NCI-H510A (cell line): ENCODE results near the gene MYOF.
"Not testable (repeated sequence)": the region's sequence is repeated elsewhere in the genome, so short reads cannot be mapped to it uniquely, and the experiment has no call there.

Experiments
- DNase-seq: peaks from one replicate; lab custom pipeline; 2025; lab: John Stamatoyannopoulos, UW

MYOF gene

DNA sequence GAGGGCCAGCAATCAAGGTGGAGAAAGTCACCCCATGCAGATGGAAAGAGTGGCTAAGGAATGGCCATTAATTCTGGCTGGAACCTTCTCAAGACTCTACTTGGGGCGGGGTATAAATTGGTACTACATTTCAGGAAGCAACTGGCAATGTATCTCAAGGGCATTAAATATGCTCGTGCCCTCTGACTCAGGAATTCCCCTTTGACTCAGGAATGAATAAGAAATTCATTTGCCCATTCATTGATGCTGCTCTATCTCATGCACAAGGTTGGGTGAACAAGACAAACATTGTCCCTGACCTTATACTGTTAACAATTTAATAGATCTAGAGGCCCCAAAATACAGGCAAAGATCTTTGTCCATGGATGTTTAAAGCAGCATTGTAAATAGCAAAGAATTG lies 188.1 kb downstream of the MYOF start:
- no peak for DNase-seq

DNA sequence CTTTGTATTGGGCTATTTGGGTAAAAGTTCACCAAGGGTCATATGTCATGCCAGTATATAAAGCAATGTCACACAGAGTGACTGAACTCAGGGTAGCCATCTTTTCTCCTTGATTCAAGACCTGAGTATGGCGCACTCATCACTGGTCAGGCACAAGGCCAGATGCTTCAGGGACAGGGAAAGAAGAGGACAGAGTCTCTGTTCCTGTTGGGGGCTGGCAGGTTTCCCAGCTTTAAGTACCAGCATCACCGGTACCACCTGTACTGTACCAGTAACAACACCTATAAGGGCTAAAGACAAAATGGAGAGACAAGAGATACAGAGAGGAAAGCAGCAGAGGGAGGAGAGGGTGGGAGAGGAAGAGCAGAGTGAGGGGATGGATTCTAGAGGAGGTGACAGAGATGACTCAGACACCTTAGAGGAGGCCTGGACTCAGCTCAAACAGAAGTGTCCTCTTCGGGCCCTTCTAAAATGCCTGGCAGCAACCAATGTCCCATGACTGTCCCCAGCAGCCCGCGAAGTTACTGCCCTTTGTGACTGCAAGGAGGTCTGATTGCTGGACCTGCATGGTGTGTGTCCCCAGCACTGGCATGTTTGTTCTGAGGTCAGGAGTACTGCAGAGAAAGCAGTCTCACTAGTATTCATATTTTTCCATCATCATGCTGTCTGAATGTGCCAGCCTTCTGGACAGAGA lies 191.3 kb downstream of the MYOF start:
- DNase-seq: no peak

DNA sequence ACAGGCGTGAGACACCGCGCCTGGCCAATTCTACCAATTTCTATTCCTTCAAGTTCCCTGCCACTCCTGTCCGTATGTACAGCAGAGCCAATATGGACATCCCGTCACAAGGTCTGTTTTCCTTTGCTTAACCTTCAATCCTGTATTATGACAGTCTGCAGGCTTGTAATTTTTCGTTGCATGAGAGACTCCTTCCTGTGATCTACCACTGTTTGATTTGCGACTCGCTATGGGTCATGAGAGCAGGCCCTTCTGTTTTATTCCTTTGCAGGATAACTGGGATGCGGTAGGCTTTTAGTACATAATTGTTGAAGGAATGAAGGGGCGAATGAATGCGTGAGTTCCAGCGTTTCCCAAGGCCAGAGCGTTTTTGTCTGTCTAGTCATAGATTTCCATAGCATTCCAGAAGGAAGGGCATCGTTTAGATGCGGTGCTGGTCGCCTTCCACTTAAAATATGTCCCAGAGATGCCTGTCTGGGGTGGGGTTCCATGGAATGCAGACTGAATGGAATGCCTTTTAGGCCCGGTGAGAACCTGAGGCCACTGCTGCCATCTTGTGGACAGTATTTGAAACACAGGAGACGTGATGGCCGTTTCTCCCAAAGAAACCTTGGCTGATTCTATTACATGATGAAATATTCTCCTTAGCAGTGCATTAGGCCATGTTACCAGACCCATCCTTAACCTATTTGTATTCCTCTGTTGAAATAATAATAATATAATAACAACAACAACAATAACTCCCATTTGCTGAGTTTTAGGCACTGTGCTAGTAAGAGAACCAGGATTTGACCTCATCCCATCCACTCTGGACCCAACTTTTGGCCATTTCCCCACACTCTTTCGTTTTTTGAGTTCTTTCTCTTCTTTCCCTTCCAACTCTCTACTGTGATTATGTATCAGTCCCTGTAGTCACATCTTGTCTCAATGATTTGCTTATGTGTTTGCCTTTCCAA lies 193.2 kb downstream of the MYOF start:
- DNase-seq: no peak

DNA sequence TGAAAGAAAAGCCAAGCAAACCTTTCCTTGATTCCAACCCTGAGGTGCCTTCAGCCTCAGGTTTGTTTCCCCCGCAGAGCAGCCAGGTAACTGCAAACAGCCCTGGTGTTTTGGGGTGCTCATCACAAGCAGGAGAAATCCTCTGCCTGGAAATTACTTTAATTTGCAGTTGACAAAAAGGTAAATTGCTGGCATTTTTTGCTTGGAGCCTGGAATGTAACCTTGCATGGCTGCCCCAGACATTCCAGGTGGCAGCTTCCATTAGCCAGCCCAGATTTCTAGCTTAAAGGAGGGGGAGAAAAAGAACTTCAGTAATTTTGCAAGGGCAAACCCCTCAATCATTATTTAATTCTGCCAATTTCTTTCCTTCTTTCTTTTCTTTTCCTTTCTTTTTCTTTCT lies 194.4 kb downstream of the MYOF start:
- DNase-seq: no peak

DNA sequence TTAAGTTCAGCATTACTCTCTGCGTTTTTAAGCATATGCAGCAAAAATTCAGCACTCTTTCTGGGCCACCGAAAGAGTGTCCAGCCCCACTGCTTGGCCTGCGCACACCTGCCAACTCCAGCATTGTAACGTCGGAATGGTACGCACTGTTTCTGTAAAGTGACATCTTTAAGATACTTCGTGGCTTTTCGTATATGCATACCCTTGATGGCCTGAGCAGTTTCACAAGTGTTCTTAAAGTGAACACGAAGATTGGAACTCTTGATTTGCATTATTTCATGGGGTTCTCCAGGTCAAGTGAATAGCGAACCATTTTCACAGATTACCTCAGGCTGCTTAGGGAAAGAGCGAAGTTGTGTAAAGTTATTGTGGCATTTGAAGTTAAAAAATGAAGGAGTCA lies 197.9 kb downstream of the MYOF start:
- not testable (repeated sequence) for DNase-seq

DNA sequence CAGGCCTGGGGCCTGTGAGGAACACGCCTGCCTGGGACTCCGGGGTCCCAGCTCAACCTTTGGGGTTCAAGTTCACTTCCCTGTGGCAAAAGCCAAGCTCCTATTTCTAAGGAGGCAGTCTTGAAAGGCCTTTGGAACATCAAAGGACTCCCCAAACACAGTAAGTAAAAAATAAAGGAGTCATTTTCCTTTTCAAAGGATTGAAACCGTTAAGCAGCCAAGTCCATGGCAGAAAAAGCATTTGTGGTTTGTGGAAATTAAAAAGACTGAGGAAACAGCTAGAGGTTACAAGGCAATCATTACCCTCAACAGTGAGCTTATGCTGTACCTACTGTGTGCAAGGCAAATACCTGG lies 200.8 kb downstream of the MYOF start:
- no peak for DNase-seq

DNA sequence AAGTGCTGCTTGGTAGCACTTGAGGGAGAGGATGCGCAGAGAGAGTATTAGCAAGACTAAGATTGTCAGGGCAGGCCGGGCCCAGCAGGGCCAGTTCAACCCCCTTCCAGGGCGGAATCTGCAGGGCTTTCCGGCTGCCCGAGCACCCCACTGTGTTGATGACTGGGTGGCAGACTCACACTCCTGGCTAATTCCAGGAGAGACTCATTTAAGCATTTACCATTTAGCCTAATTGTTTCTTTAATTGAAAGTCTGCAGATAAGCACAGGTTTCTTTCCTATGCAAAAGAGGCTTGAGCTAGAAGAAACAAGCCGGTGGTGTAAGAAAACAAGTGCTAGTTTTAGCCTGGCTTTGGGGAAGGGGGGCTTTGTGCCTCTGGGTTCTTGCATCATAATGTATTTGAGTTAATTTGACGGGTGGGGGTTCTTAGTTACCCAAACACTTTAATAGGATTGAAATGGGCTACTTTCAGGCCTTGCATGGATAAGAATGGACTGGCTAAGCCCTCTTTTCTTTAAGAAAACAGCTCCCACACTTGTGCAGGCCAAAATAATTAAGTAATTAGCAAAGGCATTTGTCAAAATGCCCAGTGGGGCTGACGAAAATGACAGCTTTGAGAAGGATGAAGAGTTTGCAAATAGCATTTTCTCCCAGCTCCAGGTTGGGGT lies 201.3 kb downstream of the MYOF start:
- no peak for DNase-seq

DNA sequence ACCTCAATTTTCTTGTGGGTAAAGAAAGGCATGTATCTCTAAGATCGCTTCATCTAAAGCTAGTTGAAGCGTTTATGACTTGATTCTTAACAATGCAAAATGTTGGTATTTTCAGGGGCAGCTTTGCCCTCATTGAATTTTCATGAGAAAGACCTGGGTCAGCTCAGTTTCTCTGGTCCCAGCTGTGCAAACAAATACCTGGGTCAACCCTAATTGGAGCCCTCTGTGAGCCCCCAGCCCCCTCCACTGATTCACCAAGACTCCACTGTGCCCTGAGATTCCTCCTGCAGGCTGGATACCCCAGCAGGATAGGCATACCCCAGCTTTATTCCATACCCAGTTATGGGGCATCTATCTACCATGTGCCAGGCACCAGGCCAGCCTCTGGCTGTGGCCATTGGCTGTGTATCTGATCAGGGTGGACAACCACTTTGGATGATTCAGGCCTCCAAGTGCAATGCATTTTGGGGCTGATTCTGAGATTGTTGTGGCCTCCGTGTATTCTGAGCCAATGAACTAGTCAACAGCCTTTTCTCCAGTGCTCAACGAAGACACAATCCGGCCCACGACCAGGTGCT lies 201.9 kb downstream of the MYOF start:
- no peak for DNase-seq

DNA sequence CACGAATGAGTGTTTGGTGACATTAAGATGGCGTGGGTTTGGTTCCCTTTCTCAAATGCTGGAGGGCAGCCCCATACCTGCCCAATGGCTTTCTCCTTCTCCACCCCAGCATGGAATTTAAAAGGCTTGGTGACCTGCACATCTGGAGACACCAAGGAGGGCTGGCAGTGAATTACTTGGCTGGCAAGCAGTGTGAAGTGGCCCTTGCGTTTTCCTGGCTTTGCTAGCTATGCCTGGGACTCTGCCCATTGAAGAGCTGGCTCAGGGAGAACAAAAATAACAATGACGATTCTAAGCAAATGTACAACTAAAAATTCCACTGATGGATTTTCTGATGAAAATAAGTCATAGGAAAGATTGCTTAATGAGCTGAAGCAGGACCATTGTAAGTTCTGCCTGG lies 204.8 kb downstream of the MYOF start:
- DNase-seq: no peak

DNA sequence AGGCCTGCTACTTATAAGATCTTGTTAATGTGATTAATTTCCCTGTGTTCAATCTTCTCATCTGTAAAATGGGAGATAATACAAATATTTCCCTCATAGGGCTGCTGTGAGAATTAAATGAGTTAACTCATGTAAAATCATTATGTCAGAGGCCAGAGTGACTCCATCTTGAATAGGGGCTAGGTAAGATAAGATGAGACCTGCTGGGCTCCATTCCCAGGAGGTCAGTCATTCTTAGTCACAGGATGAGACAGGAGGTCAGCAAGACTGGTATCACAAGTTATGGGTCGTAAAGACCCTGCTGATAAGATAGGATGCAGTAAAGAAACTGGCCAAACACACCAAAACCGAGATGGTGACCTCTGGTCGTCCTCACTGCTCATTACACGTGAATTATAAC lies 207.7 kb downstream of the MYOF start:
- no peak for DNase-seq

DNA sequence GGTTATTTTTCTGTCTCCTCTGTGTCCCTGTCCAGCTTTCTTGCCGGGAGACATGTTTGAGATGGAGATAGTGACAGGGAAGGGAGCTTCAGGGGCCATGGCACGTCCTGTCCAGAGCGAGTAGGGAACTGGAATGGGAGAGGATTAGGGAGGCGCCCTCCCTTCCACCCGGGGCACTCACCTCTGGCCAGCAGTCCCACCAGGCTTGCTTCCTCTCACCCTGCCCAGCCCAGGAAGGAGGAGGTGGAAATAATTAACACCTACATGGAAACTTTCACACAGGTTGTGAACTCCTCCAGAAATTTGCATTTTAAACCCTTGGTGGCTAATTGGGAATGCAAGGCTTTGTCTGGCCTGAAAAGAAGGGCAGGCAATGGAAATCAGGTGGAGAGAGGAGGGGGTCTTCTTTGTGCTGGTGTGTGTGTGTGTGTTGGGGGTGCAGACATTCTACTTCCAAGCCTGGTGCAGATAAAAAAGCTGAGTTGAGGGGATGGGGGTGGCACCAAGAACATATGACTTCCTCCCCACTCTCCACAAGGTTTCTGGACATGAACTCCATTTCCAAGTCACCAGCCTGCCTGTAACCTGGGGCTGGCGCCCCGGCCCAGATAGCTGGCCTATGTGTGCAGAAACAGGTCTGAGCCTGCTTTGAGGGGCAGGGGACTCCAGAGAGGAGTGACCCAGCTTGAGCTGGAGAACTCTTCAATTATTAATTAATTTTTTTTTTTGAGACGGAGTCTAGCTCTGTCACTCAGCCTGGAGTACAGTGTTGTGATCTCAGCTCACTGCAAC lies 209.1 kb downstream of the MYOF start:
- DNase-seq: no peak

DNA sequence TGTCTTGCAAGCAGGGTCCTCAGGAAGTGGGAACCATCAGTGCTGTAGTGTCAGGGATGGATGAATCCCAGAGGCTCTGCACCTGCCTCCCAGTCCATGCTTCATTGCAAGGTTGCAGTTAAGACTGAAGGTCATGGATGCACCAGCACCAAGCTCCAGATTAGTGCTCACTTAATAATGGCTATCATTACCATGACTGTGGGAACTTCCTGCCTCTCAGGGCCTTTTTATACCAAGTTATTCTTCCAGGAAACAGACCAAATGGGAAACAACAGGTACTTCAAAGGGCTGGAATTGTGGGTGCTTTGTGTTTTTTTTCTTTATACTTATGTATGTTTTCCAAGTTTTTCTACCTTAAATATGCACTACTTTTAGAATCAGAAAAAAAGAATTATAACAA lies 210.8 kb downstream of the MYOF start:
- DNase-seq: no peak

DNA sequence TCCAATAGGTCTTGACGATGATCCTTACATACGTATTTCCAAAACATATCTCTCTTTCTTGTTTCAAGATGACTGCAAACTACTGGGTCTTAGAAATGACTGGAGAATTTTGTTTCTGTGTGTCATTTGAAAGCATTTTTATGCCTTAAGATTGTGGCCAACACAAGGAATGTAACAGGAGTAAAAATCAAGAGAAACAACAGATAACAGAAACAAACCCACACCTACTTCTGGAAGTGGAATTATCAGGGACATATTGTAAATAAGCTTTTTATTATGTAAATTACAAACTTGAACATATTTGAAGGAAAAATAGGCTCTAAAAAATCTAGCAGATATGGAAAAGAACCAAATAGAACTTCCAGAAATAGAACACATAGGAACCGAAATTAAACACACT lies 212.9 kb downstream of the MYOF start:
- DNase-seq: no peak

DNA sequence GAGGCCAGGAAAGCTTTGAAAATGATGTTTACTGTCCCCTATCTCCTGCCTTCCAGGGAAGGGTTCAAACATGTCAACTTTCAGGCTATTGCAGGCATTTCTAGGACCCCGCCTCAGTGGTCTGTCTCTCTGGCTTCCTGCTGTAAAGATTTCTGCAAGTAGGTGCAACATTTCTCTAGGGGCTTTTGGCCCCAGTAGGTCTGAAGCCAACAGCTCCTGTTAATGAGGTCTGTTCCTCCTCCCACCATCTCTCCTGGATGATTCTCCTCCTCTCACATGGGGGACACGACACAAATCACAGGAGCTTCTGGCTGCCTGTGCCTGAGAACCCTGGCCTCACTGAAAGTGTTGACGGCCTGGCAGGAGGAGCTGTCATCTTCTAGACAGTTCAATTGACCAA lies 214.1 kb downstream of the MYOF start:
- DNase-seq: no peak

DNA sequence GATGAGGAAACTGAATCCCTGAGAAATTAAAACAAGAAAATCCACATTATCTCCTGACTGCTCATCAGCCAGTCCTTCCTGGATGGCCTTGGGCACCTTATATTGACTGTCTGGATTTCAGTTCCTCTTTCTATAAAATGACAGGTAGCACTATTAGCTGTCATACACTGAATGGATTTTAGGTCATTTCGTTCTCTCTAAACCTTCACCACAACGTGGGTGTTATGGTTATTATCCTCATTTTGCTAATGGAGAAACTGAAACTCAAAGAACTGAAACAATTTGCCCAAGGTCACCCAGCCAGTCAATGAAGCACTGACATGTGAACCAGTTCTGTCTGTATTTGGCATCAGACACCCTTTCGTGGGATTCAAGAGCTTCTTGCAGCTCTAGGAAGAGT lies 214.6 kb downstream of the MYOF start:
- DNase-seq: no peak

DNA sequence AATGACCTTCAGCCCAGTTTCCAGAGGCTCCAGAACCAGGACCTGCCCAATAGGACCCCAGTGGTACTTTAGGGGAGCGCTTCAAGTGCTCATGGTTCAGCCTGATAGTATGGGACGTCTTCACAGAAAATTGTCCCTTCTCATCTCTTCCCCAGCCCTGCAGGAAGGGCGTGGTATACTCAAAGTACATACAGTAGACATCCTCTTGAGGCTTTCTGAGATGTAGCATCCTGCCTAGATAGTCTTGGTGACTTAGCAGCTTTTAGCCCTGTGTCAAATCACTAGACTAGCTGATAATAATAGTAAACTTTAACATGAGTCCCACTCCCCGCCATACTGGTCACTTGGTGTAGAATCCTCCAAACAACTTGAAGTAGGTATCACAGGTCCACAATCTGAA lies 215.3 kb downstream of the MYOF start:
- no peak for DNase-seq

DNA sequence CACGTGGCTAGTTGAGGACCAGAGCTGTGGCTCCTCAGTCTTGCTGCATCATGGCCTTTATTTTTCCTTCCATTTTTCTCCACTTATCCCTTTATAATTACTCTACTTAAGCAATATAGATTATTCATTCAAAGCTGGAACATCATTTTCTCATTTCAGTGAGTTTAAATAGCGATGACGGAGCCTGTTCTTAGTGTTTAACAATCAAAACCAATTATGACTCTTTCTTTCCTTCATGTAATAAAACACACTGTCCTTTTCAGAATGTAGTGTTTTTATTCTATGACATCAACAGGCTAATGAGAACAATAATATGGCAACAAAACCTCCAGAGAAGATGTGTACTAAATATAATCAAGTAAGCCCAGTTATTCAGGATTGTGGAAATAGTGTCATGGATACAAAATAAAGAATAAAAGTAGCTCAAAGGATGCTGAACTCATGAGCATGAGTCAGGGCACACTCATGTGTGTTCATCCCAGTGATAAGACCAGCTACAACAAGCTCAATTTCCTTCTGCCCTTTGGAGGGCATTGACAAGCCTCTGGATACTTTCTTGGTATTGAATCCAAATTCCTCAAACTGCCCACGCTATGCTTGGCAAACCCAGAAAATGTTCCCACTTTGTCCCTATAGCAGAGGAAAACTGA lies 220.0 kb downstream of the MYOF start:
- DNase-seq: no peak

DNA sequence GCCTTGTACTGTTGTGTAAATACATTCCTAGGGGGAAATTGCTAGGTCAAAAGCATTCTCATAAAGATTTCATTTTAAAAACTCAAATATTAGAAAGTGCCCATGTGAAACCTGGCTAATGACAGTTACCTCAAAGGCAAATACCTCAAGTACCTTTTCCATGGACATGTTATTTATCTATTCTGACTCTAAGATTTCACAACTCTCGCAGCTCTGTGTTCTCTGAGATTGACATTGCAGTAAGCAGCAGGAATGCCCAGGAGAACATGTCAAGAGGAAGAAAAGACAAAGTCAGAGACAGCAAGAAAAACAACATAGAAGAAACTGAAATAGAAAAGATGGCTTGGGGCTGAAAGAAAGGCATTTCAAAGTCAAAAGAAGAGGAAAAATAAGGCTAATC lies 221.0 kb downstream of the MYOF start:
- DNase-seq: no peak

DNA sequence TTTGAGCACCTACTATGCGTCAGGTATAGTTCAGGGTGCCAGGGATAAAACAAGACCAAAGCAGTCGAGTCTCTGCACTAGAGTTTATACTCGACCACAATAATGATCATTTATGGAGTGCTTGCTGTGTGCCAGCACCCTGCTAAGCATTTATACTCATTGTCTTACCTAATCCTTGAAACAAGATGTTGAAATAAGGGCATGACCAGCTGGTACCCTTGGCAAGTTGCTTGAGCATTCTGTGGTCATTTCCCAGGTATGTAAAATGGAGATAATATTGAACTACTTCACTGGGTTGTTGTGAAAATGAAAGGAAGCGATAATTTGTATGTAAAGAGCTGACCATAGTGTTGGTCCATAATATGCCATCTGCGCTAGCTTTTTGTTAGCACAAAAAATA lies 223.0 kb downstream of the MYOF start:
- DNase-seq: no peak
